Adrenal gland (tissue), 12 donors: ENCODE measurements around the gene ULBP1. TPM values are rescaled to one million over a fixed set of nuclear protein-coding genes. Genes with fewer than 3 reads are reported as not detected.
"Not testable (repeated sequence)": the region's sequence is repeated elsewhere in the genome, so short reads cannot be mapped to it uniquely, and the experiment has no call there.

Experiments used
- DNase-seq, 7 donors: peaks; one replicate each; pipeline ENCODE4 v3.0.0-alpha.2; 2019 to 2020
- H3K27ac ChIP-seq, 5 donors: fragments of 200-600 bp; sonication (generic) in 4 of 5; 1 replicate in 3 of 5; 2 replicates in 2 of 5; pipeline versions ENCODE4 v1.5.1 to v1.8.0; 2016 to 2020; ENCODE audit warnings: mild to moderate bottlenecking in 1 of 5
- H3K27me3 ChIP-seq: fragments of 200-600 bp; 2 replicates; pipeline ENCODE4 v1.8.0; 2021
- H3K36me3 ChIP-seq, 2 donors: fragments of 200-600 bp; replicated peaks in 1 of 2; 1 replicate in 1 of 2; 2 replicates in 1 of 2; pipeline versions ENCODE4 v1.5.1 to v1.8.0; 2018 to 2022
- H3K4me1 ChIP-seq, 2 donors: fragments of 200-600 bp; replicated peaks in 1 of 2; 1 replicate in 1 of 2; 2 replicates in 1 of 2; pipeline versions ENCODE4 v1.5.1 to v1.8.0; 2018 to 2021
- H3K4me3 ChIP-seq, 4 donors: fragments of 200-600 bp; sonication (generic) in 3 of 4; one replicate each; pipeline ENCODE4 v1.5.1; 2016 to 2018
- H3K9me3 ChIP-seq, 3 donors: fragments of 200-600 bp; sonication (generic) in 1 of 3; replicated peaks in 1 of 3; 1 replicate in 2 of 3; 2 replicates in 1 of 3; pipeline versions ENCODE4 v1.5.1 to v1.8.0; 2016 to 2021
- CTCF ChIP-seq, 6 experiments: fragments of 450-650 bp in 4 of 6; fragments of 200-600 bp in 2 of 6; sonication (generic) in 1 of 6; IDR thresholded peaks; 1 replicate in 5 of 6; 2 replicates in 1 of 6; pipeline versions ENCODE4 v1.5.1 to v1.8.0; 2016 to 2021; ENCODE audit warnings: antibody characterized with exemption in 6 of 6, mild to moderate bottlenecking in 2 of 6, moderate library complexity in 1 of 6
- POLR2A ChIP-seq, 2 donors: fragments of 450-650 bp; IDR thresholded peaks; one replicate each; pipeline ENCODE4 v1.6.1; 2017; ENCODE audit warnings: antibody characterized with exemption in 2 of 2, mild to moderate bottlenecking in 2 of 2, moderate library complexity in 1 of 2
- WGBS, 4 donors: extraction: QIAGEN DNeasy Blood & Tissue Kit in 2 of 4; methylation state at CpG; one replicate each; pipeline versions ENCODE4 v1.1.5 to v1.1.7; 2013 to 2017; 5-methylcytosine and 5-hydroxymethylcytosine counted together
- intact Hi-C, 2 donors: fragments of 100-400 bp; cut with DNase I; formaldehyde crosslinking; loops; one replicate each; pipeline versions ENCODE4 v1.14.1 to v1.15.0; 2022 to 2023
- polyA plus RNA-seq, 3 donors: library from polyadenylated mRNA; stranded (reverse); fragments of 200-250 nt in 2 of 3; fragments of 350-450 nt in 1 of 3; fragmentation: Illumina TruSeq in 1 of 3; extraction: RNeasy Lipid Tissue Mini Kit (QIAGEN cat#74804) in 1 of 3; gene quantifications; one replicate each; pipeline ENCODE4 v1.2.3, GENCODE V29; 2013 to 2014
- total RNA-seq, 9 donors: library from RNA; depleted of rRNA in 4 of 9; stranded (reverse); fragments of >200 nt in 4 of 9; fragments of 120-200 nt in 1 of 9; fragmentation: NEBNext Ultra II Directional in 1 of 9; extraction: Animal tissue kit (Norgen Biotek cat#: 25700) in 1 of 9; gene quantifications; one replicate each; pipeline versions ENCODE4 v1.1.0 to v1.2.4, GENCODE V29; 2013 to 2023
- donor health status: healthy with polysubstance abuse.
- donor health status: Bipolar disorder and iron deficiency.
- donor health status: DM: yes; HTN: yes; CAD: no.
- donor health status: DM: no; HTN: no; CAD: no.
- donor health status: DM: no; HTN: no; CAD: no.
- donor health status: DM: yes; HTN: yes; CAD: no.

Gene ULBP1
- total and polyA plus RNA-seq, 12 donors: 0.03 to 0.88 (median 0.28) TPM; not detected in 4

GRCh38 chr6:149951626-149952025, 12.1 kb upstream of the ULBP1 start:
- no peaks in the 10 kb centered on the region for H3K36me3 ChIP-seq
- no peaks in the 10 kb centered on the region for H3K4me1 ChIP-seq
- WGBS, 4 donors: 73 to 81% (median 80%) methylated on average over 2 to 3 of the region's 3 CpGs
- H3K4me3 ChIP-seq: no peak overlapping the region
- TF ChIP-seq POLR2A (IDR thresholded peaks at IDR 0.05): no peak
- no peak for TF ChIP-seq CTCF (IDR thresholded peaks at IDR 0.05)
- H3K9me3 ChIP-seq: no peaks in the 10 kb centered on the region
- H3K27me3 ChIP-seq: peaks cover 52% of the 10 kb centered on the region
- H3K27ac ChIP-seq: no peak overlapping the region
- no peak for DNase-seq
- intact Hi-C loops: no loop called here

GRCh38 chr6:149953390-149953789, 10.4 kb upstream of the ULBP1 start:
- H3K36me3 ChIP-seq, intact Hi-C loops, H3K27ac ChIP-seq, H3K9me3 ChIP-seq, H3K4me3 ChIP-seq, H3K4me1 ChIP-seq: not testable (repeated sequence)
- DNase-seq: peak in 1 of 7 donors; percentile 10
- WGBS, 4 donors: 29 to 40% (median 35%) methylated on average over 2 of the region's 2 CpGs
- peaks cover 56% of the 10 kb centered on the region for H3K27me3 ChIP-seq

GRCh38 chr6:149953934-149954327, 9.8 kb upstream of the ULBP1 start:
- H3K4me3 ChIP-seq, H3K9me3 ChIP-seq, H3K27ac ChIP-seq, H3K4me1 ChIP-seq, H3K36me3 ChIP-seq, intact Hi-C loops: not testable (repeated sequence)
- peak in 1 of 7 donors; percentile 20 for DNase-seq
- peaks cover 52% of the 10 kb centered on the region for H3K27me3 ChIP-seq
- WGBS, 4 donors: 0 to 4% (median 1%) methylated on average over 3 to 6 of the region's 10 CpGs

GRCh38 chr6:149954328-149954983, 9.3 kb upstream of the ULBP1 start:
- H3K36me3 ChIP-seq, H3K27ac ChIP-seq, H3K9me3 ChIP-seq, H3K4me1 ChIP-seq, intact Hi-C loops, H3K4me3 ChIP-seq: not testable (repeated sequence)
- WGBS, 4 donors: 4 to 5% methylated on average over 33 to 40 of the region's 53 CpGs; no CpG with 5 or more reads in 2 of the 4 donors
- peaks cover 52% of the 10 kb centered on the region for H3K27me3 ChIP-seq
- peak in 1 of 7 donors; percentile 15 for DNase-seq

GRCh38 chr6:149954984-149955653, 8.6 kb upstream of the ULBP1 start:
- H3K27ac ChIP-seq, H3K4me1 ChIP-seq, H3K36me3 ChIP-seq, H3K9me3 ChIP-seq, H3K4me3 ChIP-seq, intact Hi-C loops: not testable (repeated sequence)
- peak in 1 of 7 donors; percentile 13 for DNase-seq
- WGBS, 4 donors: 11 to 20% (median 12%) methylated on average over 12 to 13 of the region's 21 CpGs
- peaks cover 53% of the 10 kb centered on the region for H3K27me3 ChIP-seq

GRCh38 chr6:149955654-149956317, 8.0 kb upstream of the ULBP1 start:
- peak in 1 of 7 donors; percentile 23 for DNase-seq
- H3K4me3 ChIP-seq, intact Hi-C loops, H3K36me3 ChIP-seq, H3K9me3 ChIP-seq, H3K4me1 ChIP-seq, H3K27ac ChIP-seq: not testable (repeated sequence)
- H3K27me3 ChIP-seq: peaks cover 60% of the 10 kb centered on the region
- 26 to 48% (median 35%) methylated on average over 7 of the region's 7 CpGs for WGBS, 4 donors

- intact Hi-C loops, H3K36me3 ChIP-seq, H3K27ac ChIP-seq, H3K4me3 ChIP-seq, H3K9me3 ChIP-seq, H3K4me1 ChIP-seq: not testable (repeated sequence)
- 54 to 69% (median 57%) methylated on average over 3 of the region's 3 CpGs for WGBS, 4 donors
- DNase-seq: peak in 1 of 7 donors; percentile 27
- peaks cover 59% of the 10 kb centered on the region for H3K27me3 ChIP-seq
Measured at GRCh38 chr6:149958124-149958523, 5.6 kb upstream of the ULBP1 start.

- H3K27ac ChIP-seq, H3K36me3 ChIP-seq, H3K9me3 ChIP-seq, intact Hi-C loops, H3K4me3 ChIP-seq: not testable (repeated sequence)
- DNase-seq: peak in 1 of 7 donors; percentile 0
- Histone ChIP-seq H3K4me1 (peaks cover 0 to 15% of the 10 kb centered on the region in 2 donors), H3K27me3 (peaks cover 51% of the 10 kb centered on the region)
- 73 to 95% (median 78%) methylated on average over 2 to 4 of the region's 4 CpGs for whole genome bisulfite sequencing, 4 donors
Measured at GRCh38 chr6:149959806-149960205, 3.9 kb upstream of the ULBP1 start.
